NCI-H2029 (cell line): Measurements from ENCODE around the gene PCDHGB3.
"Not testable (repeated sequence)": the region's sequence is repeated elsewhere in the genome, so short reads cannot be mapped to it uniquely, and the experiment has no call there.

Experiments used
- DNase-seq: peaks from one replicate; lab custom pipeline; 2025; lab: John Stamatoyannopoulos, UW

PCDHGB3 gene

GRCh38 chr5:141359790-141360426 lies 10.1 kb upstream of the PCDHGB3 start, which contains the start of gene PCDHGB2:
PCDHGB2 (plus strand) TSS chr5:141359994; CDS start chr5:141360136, 142 bp downstream.
- peak; percentile 18 for DNase-seq

GRCh38 chr5:141360685-141361084 lies 9.4 kb upstream of the PCDHGB3 start:
- DNase-seq = no peak

DNA sequence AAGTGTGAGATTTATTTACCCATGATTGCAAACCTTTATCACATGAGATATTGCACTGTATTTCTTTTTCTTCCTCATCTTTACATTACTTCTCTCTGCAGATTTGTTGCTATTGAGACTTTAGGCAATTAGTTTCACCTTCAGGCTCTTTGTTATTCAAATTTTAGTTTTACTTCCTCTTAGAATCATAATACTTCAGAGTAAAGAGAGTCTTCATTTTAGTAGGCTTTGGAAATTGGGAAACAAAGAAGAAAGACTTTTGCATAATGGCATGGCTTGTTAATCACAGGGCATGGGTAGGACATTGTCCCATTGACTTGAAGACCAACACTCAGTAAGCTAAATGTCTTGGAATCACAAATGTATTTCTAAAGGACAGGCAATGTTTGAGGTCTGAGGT lies 7.3 kb upstream of the PCDHGB3 start:
- DNase-seq = no peak

- no peak for DNase-seq
Measured at GRCh38 chr5:141363952-141364660, 5.9 kb upstream of the PCDHGB3 start, which contains the start of gene PCDHGA5. PCDHGA5 (plus strand) TSS chr5:141364162; CDS start chr5:141364331, 169 bp downstream.

GRCh38 chr5:141366016-141366896 lies 3.8 kb upstream of the PCDHGB3 start:
- no peak for DNase-seq

- DNase-seq = no peak
Measured at GRCh38 chr5:141371572-141372475, 1.8 kb downstream of the PCDHGB3 start.

DNA sequence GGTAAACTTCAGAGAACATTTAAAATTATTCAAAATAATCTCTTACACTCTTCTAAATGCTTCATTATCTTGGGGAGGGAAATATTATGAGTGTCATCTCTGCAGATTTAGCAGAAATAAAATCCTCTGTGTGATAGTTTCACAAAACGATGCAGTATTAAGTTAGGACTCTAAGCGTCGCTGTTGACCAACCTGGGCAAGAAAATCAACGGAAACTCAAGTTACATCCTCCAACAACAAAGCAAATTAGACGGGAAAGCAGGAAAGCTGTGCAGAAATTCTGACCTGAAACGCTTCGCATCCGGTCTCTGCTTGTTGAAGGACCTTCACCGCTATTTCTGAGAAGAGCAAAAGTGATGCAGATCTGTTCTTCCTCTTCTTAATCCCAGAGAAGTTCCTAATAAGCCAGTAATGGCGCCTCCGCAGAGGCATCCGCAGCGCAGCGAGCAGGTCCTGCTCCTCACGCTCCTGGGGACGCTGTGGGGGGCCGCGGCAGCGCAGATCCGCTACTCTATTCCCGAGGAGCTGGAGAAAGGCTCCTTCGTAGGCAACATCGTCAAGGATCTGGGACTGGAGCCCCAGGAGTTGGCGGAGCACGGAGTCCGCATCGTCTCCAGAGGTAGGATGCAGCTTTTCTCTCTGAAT lies 3.8 kb downstream of the PCDHGB3 start, which contains the start of gene PCDHGA6:
Gene PCDHGA6, plus strand, starts transcription at position 219 of the 645 bp plus-strand sequence. Its CDS starts 193 bp downstream, at position 412.
- DNase-seq = no peak

DNA sequence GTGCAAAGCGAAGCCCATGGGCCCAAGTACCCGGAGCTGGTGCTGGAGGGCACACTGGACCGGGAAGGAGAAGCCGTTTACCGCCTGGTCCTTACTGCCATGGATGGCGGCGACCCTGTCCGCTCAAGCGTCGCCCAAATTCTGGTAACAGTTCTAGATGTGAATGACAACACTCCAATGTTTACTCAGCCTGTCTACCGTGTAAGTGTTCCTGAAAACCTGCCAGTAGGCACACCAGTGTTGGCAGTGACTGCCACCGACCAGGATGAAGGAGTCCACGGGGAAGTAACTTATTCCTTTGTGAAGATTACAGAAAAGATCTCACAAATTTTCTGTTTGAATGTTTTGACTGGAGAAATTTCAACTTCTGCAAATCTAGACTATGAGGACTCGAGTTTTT lies 4.6 kb downstream of the PCDHGB3 start:
- DNase-seq = no peak

GRCh38 chr5:141375444-141376155 lies 5.6 kb downstream of the PCDHGB3 start:
- not testable (repeated sequence) for DNase-seq

DNA sequence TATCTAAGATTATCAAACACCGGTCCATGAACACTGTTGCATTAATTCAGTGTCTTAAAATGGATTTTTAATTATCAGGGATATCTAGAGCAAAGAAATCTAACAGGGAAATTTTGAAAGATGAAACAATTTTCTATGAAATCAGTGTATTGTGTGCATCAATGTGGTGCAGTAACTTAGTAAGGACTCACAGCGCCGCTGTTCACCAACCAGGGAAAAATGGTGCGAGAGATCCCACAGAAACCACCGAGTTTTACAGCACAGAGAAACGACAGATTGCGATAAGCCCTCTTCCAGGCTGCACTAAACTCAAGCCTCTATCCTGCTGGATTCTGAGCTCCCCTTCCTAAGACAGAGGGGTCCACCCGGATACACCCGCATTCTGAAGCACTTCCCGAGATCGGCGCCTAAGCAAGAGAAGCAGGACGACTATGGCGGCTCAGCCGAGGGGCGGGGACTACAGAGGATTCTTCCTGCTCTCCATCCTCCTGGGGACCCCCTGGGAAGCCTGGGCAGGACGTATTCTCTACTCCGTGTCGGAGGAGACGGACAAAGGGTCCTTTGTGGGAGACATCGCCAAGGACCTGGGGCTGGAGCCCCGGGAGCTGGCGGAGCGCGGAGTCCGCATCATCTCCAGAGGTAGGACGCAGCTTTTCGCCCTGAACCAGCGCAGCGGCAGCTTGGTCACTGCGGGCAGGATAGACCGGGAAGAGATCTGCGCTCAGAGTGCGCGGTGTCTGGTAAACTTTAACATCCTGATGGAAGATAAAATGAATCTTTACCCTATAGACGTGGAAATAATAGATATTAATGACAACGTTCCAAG lies 12.6 kb downstream of the PCDHGB3 start, which contains the start of gene PCDHGA7:
Gene PCDHGA7, plus strand, starts transcription at position 274 of the 826 bp plus-strand sequence. Its CDS starts 158 bp downstream, at position 432.
- DNase-seq = no peak

DNA sequence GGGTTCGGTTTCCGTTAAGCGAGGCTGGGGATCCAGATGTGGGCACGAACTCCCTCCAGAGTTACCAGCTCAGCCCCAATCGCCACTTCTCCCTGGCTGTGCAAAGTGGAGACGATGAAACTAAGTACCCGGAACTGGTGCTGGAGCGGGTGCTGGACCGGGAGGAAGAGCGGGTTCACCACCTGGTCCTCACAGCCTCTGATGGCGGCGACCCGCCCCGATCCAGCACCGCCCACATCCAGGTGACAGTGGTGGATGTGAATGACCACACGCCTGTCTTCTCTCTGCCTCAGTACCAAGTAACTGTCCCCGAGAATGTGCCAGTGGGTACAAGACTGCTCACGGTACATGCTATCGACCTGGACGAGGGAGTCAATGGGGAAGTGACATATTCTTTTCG lies 13.3 kb downstream of the PCDHGB3 start:
- DNase-seq = no peak

- no peak for DNase-seq
Measured at GRCh38 chr5:141384471-141385267, 14.6 kb downstream of the PCDHGB3 start.

- not testable (repeated sequence) for DNase-seq
Measured at GRCh38 chr5:141387557-141388311, 17.7 kb downstream of the PCDHGB3 start, which contains the start of gene PCDHGB4. PCDHGB4 (plus strand) TSS chr5:141387698; CDS start chr5:141387885, 187 bp downstream.

DNA sequence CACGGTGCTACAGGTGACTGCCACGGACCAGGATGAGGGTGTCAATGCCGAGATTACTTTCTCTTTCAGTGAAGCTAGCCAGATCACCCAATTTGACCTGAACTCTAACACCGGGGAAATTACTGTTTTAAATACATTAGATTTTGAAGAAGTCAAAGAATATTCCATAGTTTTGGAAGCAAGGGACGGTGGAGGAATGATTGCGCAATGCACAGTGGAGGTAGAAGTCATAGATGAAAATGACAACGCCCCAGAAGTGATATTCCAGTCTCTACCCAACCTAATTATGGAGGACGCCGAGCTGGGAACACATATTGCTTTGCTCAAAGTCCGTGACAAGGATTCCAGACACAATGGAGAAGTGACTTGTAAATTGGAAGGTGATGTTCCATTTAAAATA lies 18.6 kb downstream of the PCDHGB3 start:
- DNase-seq = no peak

DNA sequence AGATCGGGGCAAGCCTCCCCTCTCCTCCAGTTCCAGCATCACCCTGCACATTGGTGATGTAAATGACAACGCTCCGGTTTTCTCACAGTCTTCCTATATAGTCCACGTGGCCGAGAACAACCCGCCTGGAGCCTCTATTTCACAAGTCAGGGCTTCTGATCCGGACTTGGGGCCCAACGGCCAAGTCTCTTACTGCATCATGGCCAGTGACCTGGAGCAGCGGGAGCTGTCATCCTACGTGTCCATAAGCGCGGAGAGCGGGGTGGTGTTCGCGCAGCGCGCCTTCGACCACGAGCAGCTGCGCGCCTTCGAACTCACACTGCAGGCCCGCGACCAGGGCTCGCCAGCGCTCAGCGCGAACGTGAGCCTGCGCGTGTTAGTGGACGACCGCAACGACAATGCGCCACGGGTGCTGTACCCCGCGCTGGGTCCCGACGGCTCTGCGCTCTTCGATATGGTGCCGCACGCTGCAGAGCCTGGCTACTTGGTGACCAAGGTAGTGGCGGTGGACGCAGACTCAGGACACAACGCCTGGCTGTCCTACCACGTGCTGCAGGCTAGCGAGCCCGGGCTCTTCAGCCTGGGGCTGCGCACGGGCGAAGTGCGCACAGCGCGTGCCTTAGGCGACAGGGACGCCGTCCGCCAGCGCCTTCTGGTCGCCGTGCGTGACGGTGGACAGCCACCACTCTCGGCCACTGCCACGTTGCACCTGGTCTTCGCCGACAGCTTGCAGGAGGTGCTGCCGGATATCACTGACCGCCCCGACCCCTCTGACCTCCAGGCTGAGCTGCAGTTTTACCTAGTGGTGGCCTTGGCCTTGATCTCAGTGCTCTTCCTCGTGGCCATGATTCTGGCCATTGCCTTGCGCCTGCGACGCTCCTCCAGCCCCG lies 19.4 kb downstream of the PCDHGB3 start:
- DNase-seq = no peak
